Hepatocyte (in vitro differentiated cells): Measurements from ENCODE around the gene BEND5.

Source experiments
- CTCF ChIP-seq: fragments of 200-600 bp; sonication (generic); IDR thresholded peaks from 2 replicates; pipeline ENCODE4 v1.5.1; 2016; ENCODE audit warnings: antibody characterized with exemption, mild to moderate bottlenecking; ENCODE audit not compliant: poor library complexity
- EZH2 ChIP-seq: fragments of 200-600 bp; sonication (generic); IDR thresholded peaks from 2 replicates; pipeline ENCODE4 v1.6.1; 2016; ENCODE audit warnings: antibody characterized with exemption, mild to moderate bottlenecking, borderline replicate concordance
- EZH2phosphoT487 ChIP-seq: fragments of 200-600 bp; sonication (generic); IDR thresholded peaks from one replicate; pipeline ENCODE4 v1.6.1; 2018; ENCODE audit warnings: antibody characterized with exemption, mild to moderate bottlenecking, low read depth, moderate library complexity; ENCODE audit not compliant: unreplicated experiment, severe bottlenecking

GRCh38 chr1:48746906-48747305, 29.8 kb downstream of the BEND5 start:
- TF ChIP-seq CTCF (no peak), EZH2phosphoT487 (no peak), EZH2 (no peak)
